Muscle of leg (tissue), 11 donors: ENCODE results near the gene CLK2. TPM values are rescaled to one million over a fixed set of nuclear protein-coding genes. Genes with fewer than 3 reads are reported as not detected.
A peak's percentile ranks its signal among the peaks of the same experiment; 100 is the strongest.

Source experiments
- DNase-seq: peaks from one replicate; pipeline ENCODE4 v3.0.0; 2013
- H3K27ac ChIP-seq: one replicate; pipeline ENCODE4 v1.5.1; 2013; ENCODE audit warnings: mild to moderate bottlenecking, low read length, control low read depth
- H3K27me3 ChIP-seq: one replicate; pipeline ENCODE4 v1.6.1; 2013; ENCODE audit warnings: low read length; ENCODE audit not compliant: control insufficient read depth, insufficient read depth
- H3K36me3 ChIP-seq: one replicate; pipeline ENCODE4 v1.6.1; 2013; ENCODE audit warnings: low read length; ENCODE audit not compliant: control insufficient read depth, insufficient read depth
- H3K4me1 ChIP-seq: one replicate; pipeline ENCODE4 v1.6.1; 2013; ENCODE audit warnings: low read length; ENCODE audit not compliant: control insufficient read depth, insufficient read depth
- H3K4me3 ChIP-seq: one replicate; pipeline ENCODE4 v1.5.1; 2013; ENCODE audit warnings: low read length, control low read depth
- H3K9me3 ChIP-seq: replicated peaks from 2 replicates; pipeline ENCODE4 v1.6.1; 2013; ENCODE audit warnings: low read depth, low read length; ENCODE audit not compliant: control insufficient read depth
- WGBS: methylation state at CpG from one replicate; pipeline ENCODE4 v1.1.5; 2013; ENCODE audit warnings: missing lambda C conversion rate; ENCODE audit not compliant: insufficient coverage; 5-methylcytosine and 5-hydroxymethylcytosine counted together
- polyA plus RNA-seq, 8 donors: library from polyadenylated mRNA; unstranded; fragments of 120-200 nt; gene quantifications; one replicate each; pipeline versions ENCODE4 v1.2.1 to v1.2.3, GENCODE V29; 2013; ENCODE audit warnings: inconsistent platforms in 1 of 8, low replicate concordance in 1 of 8; ENCODE audit not compliant: insufficient read length in 8 of 8, insufficient read depth in 1 of 8
- total RNA-seq: library from RNA; stranded (reverse); fragments of 120-200 nt; gene quantifications from one replicate; pipeline ENCODE4 v1.2.4, GENCODE V29; 2013

Gene CLK2
- total and polyA plus RNA-seq, 9 donors, result 26.1 to 50.9 (median 42.2) TPM

- Histone ChIP-seq H3K9me3 (no peaks in the 10 kb centered on the region), H3K36me3 (peaks cover 74% of the 10 kb centered on the region), H3K4me1 (peaks cover 16% of the 10 kb centered on the region), H3K27ac (no peak overlapping the region), H3K27me3 (no peaks in the 10 kb centered on the region), H3K4me3 (no peak overlapping the region)
- 94% methylated on average over 8 of the region's 21 CpGs for WGBS
- DNase-seq, result no peak
Observed at GRCh38 chr1:155268630-155269029, 4.7 kb downstream of the CLK2 start.

- 100% methylated on average over 1 of the region's 2 CpGs for WGBS
- DNase-seq, result no peak
- H3K4me1 ChIP-seq, result peaks cover 13% of the 10 kb centered on the region
- no peaks in the 10 kb centered on the region for H3K9me3 ChIP-seq
- H3K27me3 ChIP-seq, result no peaks in the 10 kb centered on the region
- peaks cover 84% of the 10 kb centered on the region for H3K36me3 ChIP-seq
- no peak overlapping the region for H3K27ac ChIP-seq
- no peak overlapping the region for H3K4me3 ChIP-seq
Observed at GRCh38 chr1:155267373-155267772, 5.9 kb downstream of the CLK2 start.

GRCh38 chr1:155266553-155266952 is 6.8 kb downstream of the CLK2 start:
- no peak overlapping the region for H3K4me3 ChIP-seq
- peaks cover 9% of the 10 kb centered on the region for H3K4me1 ChIP-seq
- H3K9me3 ChIP-seq, result no peaks in the 10 kb centered on the region
- WGBS, result 80% methylated on average over 5 of the region's 6 CpGs
- H3K27me3 ChIP-seq, result no peaks in the 10 kb centered on the region
- peaks cover 82% of the 10 kb centered on the region for H3K36me3 ChIP-seq
- no peak overlapping the region for H3K27ac ChIP-seq
- DNase-seq, result no peak

- Histone ChIP-seq H3K36me3 (peaks cover 68% of the 10 kb centered on the region), H3K4me1 (peaks cover 16% of the 10 kb centered on the region), H3K27ac (no peak overlapping the region), H3K9me3 (no peaks in the 10 kb centered on the region), H3K27me3 (no peaks in the 10 kb centered on the region), H3K4me3 (no peak overlapping the region)
- 90% methylated on average over 8 of the region's 11 CpGs for WGBS
- DNase-seq, result no peak
Observed at GRCh38 chr1:155263067-155263466, 10.2 kb downstream of the CLK2 start.

- H3K4me1 ChIP-seq, result peaks cover 16% of the 10 kb centered on the region
- H3K9me3 ChIP-seq, result no peaks in the 10 kb centered on the region
- peaks cover 65% of the 10 kb centered on the region for H3K36me3 ChIP-seq
- DNase-seq, result peak; percentile 99
- H3K4me3 ChIP-seq, result peak within 1 kb of the TSS; percentile 97
- no peaks in the 10 kb centered on the region for H3K27me3 ChIP-seq
- peak within 1 kb of the TSS; percentile 90 for H3K27ac ChIP-seq
- under 1% methylated on average over 44 of the region's 47 CpGs for WGBS
Observed at GRCh38 chr1:155261852-155262673, 11.2 kb downstream of the CLK2 start, which contains the start of gene SCAMP3. Gene SCAMP3, minus strand, starts transcription at chr1:155262360. Its CDS starts 209 bp downstream, at chr1:155262151.

- Histone ChIP-seq H3K4me3 (peak overlapping the region; percentile 97), H3K27me3 (no peaks in the 10 kb centered on the region), H3K9me3 (no peaks in the 10 kb centered on the region), H3K36me3 (peaks cover 65% of the 10 kb centered on the region), H3K27ac (peak overlapping the region; percentile 90), H3K4me1 (peaks cover 17% of the 10 kb centered on the region)
- 0% methylated on average over 9 of the region's 9 CpGs for WGBS
- DNase-seq, result no peak
Observed at GRCh38 chr1:155261493-155261851, 11.8 kb downstream of the CLK2 start.

GRCh38 chr1:155260276-155260675 is 13.0 kb downstream of the CLK2 start:
- Histone ChIP-seq H3K4me3 (no peak overlapping the region), H3K27ac (no peak overlapping the region), H3K4me1 (peaks cover 28% of the 10 kb centered on the region), H3K27me3 (no peaks in the 10 kb centered on the region), H3K36me3 (peaks cover 61% of the 10 kb centered on the region), H3K9me3 (no peaks in the 10 kb centered on the region)
- WGBS, result 81% methylated on average over 3 of the region's 5 CpGs
- no peak for DNase-seq

- H3K36me3 ChIP-seq, result peaks cover 40% of the 10 kb centered on the region
- H3K27ac ChIP-seq, result peak overlapping the region; percentile 100
- DNase-seq, result no peak
- no peaks in the 10 kb centered on the region for H3K27me3 ChIP-seq
- peak overlapping the region; percentile 94 for H3K4me3 ChIP-seq
- peaks cover 42% of the 10 kb centered on the region for H3K4me1 ChIP-seq
- 79% methylated on average over 20 of the region's 20 CpGs for WGBS
- H3K9me3 ChIP-seq, result no peaks in the 10 kb centered on the region
Observed at GRCh38 chr1:155256058-155256852, 17.0 kb downstream of the CLK2 start.

GRCh38 chr1:155255243-155256007 is 17.9 kb downstream of the CLK2 start, which contains the start of gene ENTREP3:
Gene ENTREP3, minus strand, starts transcription at chr1:155255483. Its CDS starts 606 bp downstream, at chr1:155254877.
- no peaks in the 10 kb centered on the region for H3K27me3 ChIP-seq
- WGBS, result under 1% methylated on average over 29 of the region's 54 CpGs
- H3K27ac ChIP-seq, result peak within 1 kb of the TSS; percentile 100
- H3K4me1 ChIP-seq, result peaks cover 44% of the 10 kb centered on the region
- H3K4me3 ChIP-seq, result peak within 1 kb of the TSS; percentile 94
- peak; percentile 95 for DNase-seq
- H3K9me3 ChIP-seq, result no peaks in the 10 kb centered on the region
- peaks cover 41% of the 10 kb centered on the region for H3K36me3 ChIP-seq
